Activated CD4-positive, alpha-beta T cell treated with anti-CD3 and anti-CD28 coated beads, Interleukin-2, amount 50 U/mL, for 1 hour (primary cell): Measurements from ENCODE around the gene ENKD1.

Source experiments
- DNase-seq: peaks from one replicate; pipeline ENCODE4 v3.0.0-alpha.2; 2020

The ENKD1 gene

GRCh38 chr16:67678354-67679023, 11.9 kb upstream of the ENKD1 start:
- no peak for DNase-seq

GRCh38 chr16:67677712-67678111, 11.2 kb upstream of the ENKD1 start:
- no peak for DNase-seq

GRCh38 chr16:67676939-67677338, 10.4 kb upstream of the ENKD1 start:
- no peak for DNase-seq

GRCh38 chr16:67676516-67676915, 10.0 kb upstream of the ENKD1 start:
- no peak for DNase-seq

- no peak for DNase-seq
Observed at GRCh38 chr16:67675999-67676398, 9.4 kb upstream of the ENKD1 start.

- no peak for DNase-seq
Observed at GRCh38 chr16:67675579-67675935, 9.0 kb upstream of the ENKD1 start.

- DNase-seq, result no peak
Observed at GRCh38 chr16:67674851-67675578, 8.5 kb upstream of the ENKD1 start.

GRCh38 chr16:67673712-67674580, 7.4 kb upstream of the ENKD1 start:
- DNase-seq, result no peak

GRCh38 chr16:67672739-67673662, 6.5 kb upstream of the ENKD1 start:
- DNase-seq, result peak; percentile 59

- DNase-seq, result no peak
Observed at GRCh38 chr16:67672306-67672705, 5.8 kb upstream of the ENKD1 start.

- no peak for DNase-seq
Observed at GRCh38 chr16:67669499-67670101, 3.0 kb upstream of the ENKD1 start.

- DNase-seq, result peak; percentile 36
Observed at GRCh38 chr16:67668495-67669157, 2.1 kb upstream of the ENKD1 start.

- peak; percentile 80 for DNase-seq
Observed at GRCh38 chr16:67667817-67668494, 1.4 kb upstream of the ENKD1 start.

- DNase-seq, result no peak
Observed at GRCh38 chr16:67667453-67667816, 885 bp upstream of the ENKD1 start.

- no peak for DNase-seq
Observed at GRCh38 chr16:67666032-67666551, 458 bp downstream of the ENKD1 start.

GRCh38 chr16:67665598-67665997, 952 bp downstream of the ENKD1 start:
- no peak for DNase-seq

- DNase-seq, result no peak
Observed at GRCh38 chr16:67664871-67665270, 1.7 kb downstream of the ENKD1 start.

GRCh38 chr16:67664258-67664657, 2.3 kb downstream of the ENKD1 start:
- no peak for DNase-seq

- DNase-seq, result no peak
Observed at GRCh38 chr16:67663877-67664222, 2.7 kb downstream of the ENKD1 start.

- peak; percentile 38 for DNase-seq
Observed at GRCh38 chr16:67663151-67663876, 3.2 kb downstream of the ENKD1 start.
